Islet precursor cell (in vitro differentiated cells): ENCODE data around the gene SLC35E2B.
"Not testable (repeated sequence)": the region's sequence is repeated elsewhere in the genome, so short reads cannot be mapped to it uniquely, and the experiment has no call there.

ENCODE experiments used
- DNase-seq: peaks from one replicate; pipeline ENCODE4 v3.0.0-alpha.2; 2018

The SLC35E2B gene

GRCh38 chr1:1672181-1672965 is 20.2 kb downstream of the SLC35E2B start:
- no peak for DNase-seq

GRCh38 chr1:1671365-1672119 is 21.1 kb downstream of the SLC35E2B start:
- no peak for DNase-seq

GRCh38 chr1:1670866-1671265 is 21.7 kb downstream of the SLC35E2B start:
- no peak for DNase-seq

GRCh38 chr1:1669468-1670440 is 22.8 kb downstream of the SLC35E2B start:
- DNase-seq: no peak

- DNase-seq: no peak
Measured at GRCh38 chr1:1666526-1666925, 26.1 kb downstream of the SLC35E2B start.

- no peak for DNase-seq
Measured at GRCh38 chr1:1665815-1666251, 26.8 kb downstream of the SLC35E2B start.

- no peak for DNase-seq
Measured at GRCh38 chr1:1664941-1665814, 27.4 kb downstream of the SLC35E2B start.

GRCh38 chr1:1664318-1664717 is 28.3 kb downstream of the SLC35E2B start:
- not testable (repeated sequence) for DNase-seq

- not testable (repeated sequence) for DNase-seq
Measured at GRCh38 chr1:1662830-1663560, 29.6 kb downstream of the SLC35E2B start.

GRCh38 chr1:1662392-1662791 is 30.2 kb downstream of the SLC35E2B start:
- not testable (repeated sequence) for DNase-seq

- peak; percentile 96 for DNase-seq
Measured at GRCh38 chr1:1658583-1659549, 33.7 kb downstream of the SLC35E2B start, which contains the start of gene CDK11B. Gene CDK11B (minus strand): TSS chr1:1659004. CDS start chr1:1657485, 1,519 bp downstream.

- not testable (repeated sequence) for DNase-seq
Measured at GRCh38 chr1:1648265-1648664, 44.3 kb downstream of the SLC35E2B start.

- DNase-seq: peak; percentile 31
Measured at GRCh38 chr1:1647567-1648241, 44.9 kb downstream of the SLC35E2B start.

- not testable (repeated sequence) for DNase-seq
Measured at GRCh38 chr1:1646326-1646725, 46.3 kb downstream of the SLC35E2B start.

GRCh38 chr1:1640711-1641461 is 51.7 kb downstream of the SLC35E2B start:
- not testable (repeated sequence) for DNase-seq

- DNase-seq: not testable (repeated sequence)
Measured at GRCh38 chr1:1640081-1640480, 52.5 kb downstream of the SLC35E2B start.

- DNase-seq: not testable (repeated sequence)
Measured at GRCh38 chr1:1639368-1639767, 53.2 kb downstream of the SLC35E2B start.

- not testable (repeated sequence) for DNase-seq
Measured at GRCh38 chr1:1638528-1638927, 54.1 kb downstream of the SLC35E2B start.
